ENCODE measurements around the gene PRIM1.

DNA sequence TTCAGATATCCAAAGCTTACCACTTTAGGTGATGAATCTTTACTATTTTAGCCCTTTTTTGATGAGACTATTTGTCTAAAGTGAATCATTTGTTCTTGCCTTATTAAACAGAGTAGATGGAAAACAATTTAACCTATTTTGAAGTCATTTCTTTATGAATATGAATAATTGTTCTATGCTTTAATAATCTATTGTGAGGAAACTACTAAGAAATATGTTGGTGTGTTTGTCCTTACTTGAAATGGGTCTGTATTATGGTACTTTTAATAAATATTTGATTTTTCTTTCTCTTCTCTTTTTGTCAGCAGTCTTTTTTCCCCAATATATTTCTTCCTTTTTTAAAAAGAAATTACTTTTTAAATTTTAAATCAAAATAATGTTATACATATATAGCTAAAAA is 35.4 kb upstream of the PRIM1 start:
- TF ChIP-seq, protein P1, sequence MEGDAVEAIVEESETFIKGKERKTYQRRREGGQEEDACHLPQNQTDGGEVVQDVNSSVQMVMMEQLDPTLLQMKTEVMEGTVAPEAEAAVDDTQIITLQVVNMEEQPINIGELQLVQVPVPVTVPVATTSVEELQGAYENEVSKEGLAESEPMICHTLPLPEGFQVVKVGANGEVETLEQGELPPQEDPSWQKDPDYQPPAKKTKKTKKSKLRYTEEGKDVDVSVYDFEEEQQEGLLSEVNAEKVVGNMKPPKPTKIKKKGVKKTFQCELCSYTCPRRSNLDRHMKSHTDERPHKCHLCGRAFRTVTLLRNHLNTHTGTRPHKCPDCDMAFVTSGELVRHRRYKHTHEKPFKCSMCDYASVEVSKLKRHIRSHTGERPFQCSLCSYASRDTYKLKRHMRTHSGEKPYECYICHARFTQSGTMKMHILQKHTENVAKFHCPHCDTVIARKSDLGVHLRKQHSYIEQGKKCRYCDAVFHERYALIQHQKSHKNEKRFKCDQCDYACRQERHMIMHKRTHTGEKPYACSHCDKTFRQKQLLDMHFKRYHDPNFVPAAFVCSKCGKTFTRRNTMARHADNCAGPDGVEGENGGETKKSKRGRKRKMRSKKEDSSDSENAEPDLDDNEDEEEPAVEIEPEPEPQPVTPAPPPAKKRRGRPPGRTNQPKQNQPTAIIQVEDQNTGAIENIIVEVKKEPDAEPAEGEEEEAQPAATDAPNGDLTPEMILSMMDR (conservative IDR thresholded peaks at IDR 0.05; ENCODE audit: low read depth, low read length): no peak
- TF ChIP-seq EZH2 (IDR thresholded peaks at IDR 0.05; ENCODE audit: low read length, unreplicated experiment) (no peak), EZH2phosphoT487 (IDR thresholded peaks at IDR 0.05; ENCODE audit: borderline replicate concordance, low read length) (no peak)
